Right forelimb (tissue), 1 donor: ENCODE data around the gene RABEP2.
"Not testable (repeated sequence)": the region's sequence is repeated elsewhere in the genome, so short reads cannot be mapped to it uniquely, and the experiment has no call there.

Experiments used
- DNase-seq: peaks from one replicate; pipeline ENCODE4 v3.0.0-alpha.2; 2018

RABEP2 gene

DNA sequence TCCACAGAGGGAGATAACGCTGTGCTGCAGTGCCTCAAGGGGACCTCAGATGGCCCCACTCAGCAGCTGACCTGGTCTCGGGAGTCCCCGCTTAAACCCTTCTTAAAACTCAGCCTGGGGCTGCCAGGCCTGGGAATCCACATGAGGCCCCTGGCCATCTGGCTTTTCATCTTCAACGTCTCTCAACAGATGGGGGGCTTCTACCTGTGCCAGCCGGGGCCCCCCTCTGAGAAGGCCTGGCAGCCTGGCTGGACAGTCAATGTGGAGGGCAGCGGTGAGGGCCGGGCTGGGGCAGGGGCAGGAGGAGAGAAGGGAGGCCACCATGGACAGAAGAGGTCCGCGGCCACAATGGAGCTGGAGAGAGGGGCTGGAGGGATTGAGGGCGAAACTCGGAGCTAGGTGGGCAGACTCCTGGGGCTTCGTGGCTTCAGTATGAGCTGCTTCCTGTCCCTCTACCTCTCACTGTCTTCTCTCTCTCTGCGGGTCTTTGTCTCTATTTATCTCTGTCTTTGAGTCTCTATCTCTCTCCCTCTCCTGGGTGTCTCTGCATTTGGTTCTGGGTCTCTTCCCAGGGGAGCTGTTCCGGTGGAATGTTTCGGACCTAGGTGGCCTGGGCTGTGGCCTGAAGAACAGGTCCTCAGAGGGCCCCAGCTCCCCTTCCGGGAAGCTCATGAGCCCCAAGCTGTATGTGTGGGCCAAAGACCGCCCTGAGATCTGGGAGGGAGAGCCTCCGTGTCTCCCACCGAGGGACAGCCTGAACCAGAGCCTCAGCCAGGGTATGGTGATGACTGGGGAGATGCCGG lies 7.5 kb upstream of the RABEP2 start:
- no peak for DNase-seq

DNA sequence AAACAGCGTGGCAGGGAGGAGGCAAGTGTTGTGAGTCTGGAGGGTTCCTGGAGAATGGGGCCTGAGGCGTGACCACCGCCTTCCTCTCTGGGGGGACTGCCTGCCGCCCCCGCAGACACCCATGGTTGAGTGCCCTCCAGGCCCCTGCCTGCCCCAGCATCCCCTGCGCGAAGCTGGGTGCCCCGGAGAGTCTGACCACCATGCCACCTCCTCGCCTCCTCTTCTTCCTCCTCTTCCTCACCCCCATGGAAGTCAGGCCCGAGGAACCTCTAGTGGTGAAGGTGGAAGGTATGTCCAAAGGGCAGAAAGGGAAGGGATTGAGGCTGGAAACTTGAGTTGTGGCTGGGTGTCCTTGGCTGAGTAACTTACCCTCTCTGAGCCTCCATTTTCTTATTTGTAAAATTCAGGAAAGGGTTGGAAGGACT lies 6.8 kb upstream of the RABEP2 start, which contains the start of gene CD19:
TSS of gene CD19 (plus strand) at position 171 of the 425 bp plus-strand sequence. CDS start at position 201, 30 bp downstream.
- no peak for DNase-seq

DNA sequence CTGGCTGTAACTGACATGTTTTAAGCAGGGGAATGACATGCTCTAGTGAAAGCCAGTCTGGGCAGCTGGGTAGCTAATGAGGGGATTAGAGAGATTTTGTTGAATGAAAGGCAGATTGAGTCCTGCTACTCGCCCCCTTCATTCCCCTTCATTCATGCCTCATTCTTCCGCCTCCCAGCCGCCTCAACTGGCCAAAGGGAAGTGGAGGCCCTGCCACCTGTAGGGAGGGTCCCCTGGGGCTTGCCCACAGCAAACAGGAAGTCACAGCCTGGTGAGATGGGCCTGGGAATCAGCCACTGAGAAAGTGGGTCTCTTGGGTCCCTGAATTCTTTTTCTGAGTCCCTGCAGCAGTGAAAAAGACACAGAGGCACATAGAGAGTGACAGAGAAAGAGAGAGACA lies 5.6 kb upstream of the RABEP2 start:
- DNase-seq = no peak

DNA sequence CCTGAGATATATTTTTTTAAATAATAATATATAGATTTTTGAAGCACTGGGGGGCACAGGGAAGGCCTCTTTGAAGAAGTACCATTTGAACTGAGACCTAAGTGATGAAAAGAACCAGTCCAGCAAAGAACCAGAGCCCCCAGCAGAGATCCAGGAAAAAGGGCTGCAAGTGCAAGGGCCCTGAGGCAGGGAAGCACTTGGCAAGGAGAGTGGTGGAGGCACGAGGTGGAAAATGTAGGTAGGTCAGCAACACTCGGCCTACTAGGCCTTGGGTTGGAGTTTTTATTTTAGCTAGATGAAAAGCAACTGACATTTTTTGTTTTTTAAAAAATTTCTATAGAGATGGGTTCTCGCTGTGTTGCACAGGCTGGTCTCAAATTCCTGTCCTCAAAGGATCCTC lies 5.2 kb upstream of the RABEP2 start:
- DNase-seq = no peak

DNA sequence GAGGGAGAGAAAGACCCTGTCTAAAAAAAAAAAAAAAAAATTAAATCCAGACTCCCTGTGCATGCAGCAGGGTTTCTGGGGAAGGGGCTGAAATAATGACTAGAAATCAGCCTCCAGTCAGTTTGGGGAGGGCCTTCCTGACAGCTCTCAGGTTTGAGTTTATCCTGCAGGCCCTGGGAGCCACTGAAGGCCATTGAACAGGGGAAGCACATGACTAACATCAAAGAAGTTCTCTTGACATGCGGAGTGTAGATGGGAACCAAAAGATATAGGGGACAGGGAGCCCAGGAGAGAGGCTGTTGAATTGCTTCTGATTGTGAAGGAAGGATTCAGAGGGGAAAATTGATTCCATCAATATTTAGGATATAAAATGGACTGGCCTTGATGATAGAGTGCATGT lies 2.8 kb upstream of the RABEP2 start:
- no peak for DNase-seq

DNA sequence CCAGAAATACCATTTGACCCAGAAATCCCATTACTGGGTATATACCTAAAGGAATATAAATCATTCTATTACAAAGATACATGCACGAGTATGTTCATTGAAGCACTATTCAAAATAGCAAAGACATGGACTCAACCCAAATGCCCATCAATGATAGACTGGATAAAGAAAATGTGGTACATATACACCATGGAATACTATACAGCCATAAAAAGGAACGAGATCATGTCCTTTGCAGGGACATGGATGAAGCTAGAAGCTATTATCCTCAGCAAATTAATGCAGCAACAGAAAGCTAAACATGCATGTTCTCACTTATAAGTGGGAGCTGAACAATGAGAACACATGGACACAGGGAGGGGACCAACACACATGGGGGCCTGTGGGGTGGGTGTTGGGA lies 1.2 kb upstream of the RABEP2 start:
- DNase-seq = not testable (repeated sequence)

DNA sequence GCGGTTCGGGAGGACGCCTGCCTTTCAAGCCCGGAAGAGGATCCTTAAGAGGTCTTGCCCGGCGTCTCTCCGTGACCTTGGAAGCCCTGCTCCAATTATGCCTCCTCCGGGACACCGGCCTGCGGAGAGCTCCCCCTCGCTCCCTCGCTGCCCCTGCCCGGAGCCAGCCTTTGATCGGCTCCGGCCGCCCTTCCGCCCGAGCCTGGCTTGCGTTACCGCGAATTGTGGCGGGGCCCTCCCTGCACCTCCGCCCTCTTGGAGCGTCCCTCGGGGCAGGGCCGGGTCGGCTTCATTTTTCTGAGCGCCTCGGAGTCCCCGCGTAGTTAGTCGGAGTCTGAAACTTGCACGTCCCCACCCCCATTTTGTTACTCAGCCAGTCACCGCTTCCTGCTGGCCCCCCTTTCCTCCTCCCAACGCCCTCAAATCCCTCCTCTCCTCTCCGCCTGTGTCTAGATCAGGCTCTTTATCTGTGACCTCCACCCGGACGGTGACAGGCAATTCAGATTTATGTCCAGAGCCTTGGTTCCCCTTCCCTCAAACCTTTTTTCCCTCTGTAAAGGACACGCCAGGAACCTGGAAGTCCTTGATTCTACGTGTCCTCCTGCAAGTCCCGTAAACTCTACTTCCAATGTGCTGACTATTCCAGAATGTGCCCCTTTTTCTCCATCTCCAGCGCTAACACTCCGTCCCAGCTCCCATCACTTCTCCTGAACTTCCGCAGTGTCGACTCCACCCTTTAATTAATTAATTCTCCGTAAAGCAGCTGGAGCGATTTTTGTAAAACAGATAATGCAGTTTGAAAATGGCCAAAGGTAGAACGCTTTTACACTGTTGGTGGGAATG lies 569 bp upstream of the RABEP2 start:
- DNase-seq = no peak

DNA sequence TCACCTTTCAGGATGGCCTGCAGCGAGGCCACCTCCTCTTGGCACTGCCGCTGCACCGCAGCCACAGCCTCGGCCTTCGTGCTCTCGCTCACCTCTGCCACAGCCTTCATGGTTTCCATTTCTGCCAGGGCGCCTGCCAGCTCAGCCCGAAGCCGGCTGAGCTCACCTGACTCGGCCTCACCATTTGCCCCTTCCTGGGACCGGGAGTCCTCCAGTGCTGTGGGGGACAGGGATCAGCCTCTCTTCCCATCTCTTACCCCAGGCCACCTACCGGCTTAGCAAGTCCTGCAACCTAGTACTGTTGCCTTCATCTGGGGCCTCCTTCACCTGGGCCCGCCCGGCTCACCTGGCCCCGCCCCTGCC lies 658 bp downstream of the RABEP2 start:
- DNase-seq = no peak

DNA sequence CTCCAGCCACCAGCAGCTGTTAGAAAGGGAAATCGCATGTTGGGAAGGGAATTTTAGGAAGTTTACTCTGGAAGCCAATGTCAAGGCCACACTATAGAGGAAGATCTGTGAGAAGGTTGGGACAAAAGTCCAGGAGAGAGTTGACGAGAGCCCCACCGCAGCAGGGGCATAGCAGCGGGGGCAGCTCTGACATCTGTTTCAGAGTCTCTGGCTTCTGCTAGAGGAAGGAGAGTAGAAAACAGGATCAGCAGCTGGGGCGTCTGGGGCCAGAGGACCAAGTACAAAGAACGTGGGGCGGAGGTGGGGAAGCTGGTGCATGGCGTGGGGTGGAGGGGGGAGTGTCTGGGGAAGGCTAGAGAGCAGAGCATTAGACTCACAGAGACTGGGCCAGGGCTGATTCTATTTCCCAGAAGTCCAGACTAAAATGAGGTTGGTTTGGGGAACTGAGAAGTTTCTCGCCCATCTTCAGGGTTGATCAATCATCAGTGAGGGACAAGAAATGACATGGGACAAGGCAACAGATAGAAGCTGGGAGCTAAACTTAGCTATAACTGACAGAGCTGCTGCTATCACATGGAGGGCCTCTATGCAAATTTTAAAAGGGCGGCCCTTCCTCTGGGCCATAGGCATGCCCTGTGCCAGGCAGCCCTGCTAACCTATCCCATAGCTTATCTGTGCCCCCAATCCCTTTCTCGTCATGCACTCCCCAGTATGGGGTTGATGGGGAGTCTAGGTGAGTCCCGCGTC lies 1.2 kb downstream of the RABEP2 start:
- DNase-seq = no peak

DNA sequence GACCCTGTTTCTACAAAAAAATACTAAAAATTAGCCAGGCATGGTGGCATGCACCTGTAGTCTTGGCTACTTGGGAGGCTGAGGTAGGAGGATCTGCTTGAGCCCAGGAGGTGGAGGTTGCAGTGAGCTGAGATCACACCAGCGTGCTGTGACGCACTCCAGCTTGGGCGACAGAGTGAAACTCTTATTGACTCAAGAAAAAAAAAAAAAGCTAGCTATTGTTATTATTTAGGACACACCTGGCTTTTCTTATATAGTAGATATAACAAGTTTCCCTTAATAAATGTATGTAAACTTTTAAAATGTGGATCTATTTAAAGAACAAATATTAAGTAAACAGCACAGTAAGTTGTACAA lies 1.8 kb downstream of the RABEP2 start:
- DNase-seq = no peak

DNA sequence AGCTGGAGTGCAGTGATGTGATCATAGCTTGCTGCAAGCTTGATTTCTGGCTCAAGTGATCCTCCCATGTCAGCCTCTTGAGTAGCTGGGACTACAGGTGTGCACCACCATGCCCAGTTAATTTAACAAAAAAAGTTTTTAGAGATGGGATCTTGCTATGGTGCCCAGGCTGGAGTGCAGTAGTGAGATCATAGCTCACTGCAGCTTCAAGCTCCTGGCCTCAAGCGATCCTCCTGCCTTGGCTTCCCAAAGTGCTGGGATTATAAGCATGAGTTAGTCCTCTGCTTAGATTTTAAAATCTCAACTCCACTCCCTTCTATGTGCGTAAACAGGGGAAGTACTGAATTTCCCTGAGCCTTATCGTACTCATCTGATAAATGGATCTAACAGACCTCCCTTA lies 6.3 kb downstream of the RABEP2 start:
- no peak for DNase-seq

DNA sequence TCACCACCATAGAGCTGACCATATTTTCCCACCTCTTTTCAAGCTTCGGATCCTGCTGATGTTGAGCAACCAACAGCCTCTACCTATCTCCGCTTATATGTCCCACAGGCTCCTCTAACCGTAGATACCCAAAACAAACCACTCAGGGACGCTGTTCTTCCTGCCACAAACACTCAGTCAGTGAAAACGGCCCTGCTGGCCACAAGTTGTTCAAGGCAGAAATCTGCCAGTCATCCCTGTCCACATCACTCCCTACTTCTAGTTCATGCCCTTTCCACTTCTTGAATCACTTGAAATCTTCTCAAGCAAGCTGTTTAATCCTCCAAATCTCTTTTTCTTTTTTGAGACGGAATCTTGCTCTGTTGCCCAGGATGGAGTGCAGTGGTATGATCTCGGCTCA lies 7.9 kb downstream of the RABEP2 start:
- DNase-seq = no peak

DNA sequence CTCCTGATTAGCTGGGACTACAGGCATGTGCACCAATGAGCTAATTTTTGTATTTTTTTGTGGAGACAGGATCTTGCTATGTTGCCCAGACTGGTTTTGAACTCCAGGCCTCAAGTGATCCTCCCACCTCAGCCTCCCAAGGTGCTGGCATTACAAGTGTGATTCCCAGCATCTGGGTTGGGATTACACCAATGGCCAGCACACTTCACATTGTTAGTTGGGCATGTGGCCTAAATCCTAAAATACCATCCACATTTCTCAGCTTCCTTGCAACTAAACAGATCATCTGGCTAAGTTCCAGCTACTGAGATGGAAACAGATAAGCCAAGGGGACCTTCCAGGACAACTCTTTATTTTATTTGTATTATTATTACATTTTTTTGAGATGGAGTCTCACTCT lies 9.9 kb downstream of the RABEP2 start:
- DNase-seq = no peak

DNA sequence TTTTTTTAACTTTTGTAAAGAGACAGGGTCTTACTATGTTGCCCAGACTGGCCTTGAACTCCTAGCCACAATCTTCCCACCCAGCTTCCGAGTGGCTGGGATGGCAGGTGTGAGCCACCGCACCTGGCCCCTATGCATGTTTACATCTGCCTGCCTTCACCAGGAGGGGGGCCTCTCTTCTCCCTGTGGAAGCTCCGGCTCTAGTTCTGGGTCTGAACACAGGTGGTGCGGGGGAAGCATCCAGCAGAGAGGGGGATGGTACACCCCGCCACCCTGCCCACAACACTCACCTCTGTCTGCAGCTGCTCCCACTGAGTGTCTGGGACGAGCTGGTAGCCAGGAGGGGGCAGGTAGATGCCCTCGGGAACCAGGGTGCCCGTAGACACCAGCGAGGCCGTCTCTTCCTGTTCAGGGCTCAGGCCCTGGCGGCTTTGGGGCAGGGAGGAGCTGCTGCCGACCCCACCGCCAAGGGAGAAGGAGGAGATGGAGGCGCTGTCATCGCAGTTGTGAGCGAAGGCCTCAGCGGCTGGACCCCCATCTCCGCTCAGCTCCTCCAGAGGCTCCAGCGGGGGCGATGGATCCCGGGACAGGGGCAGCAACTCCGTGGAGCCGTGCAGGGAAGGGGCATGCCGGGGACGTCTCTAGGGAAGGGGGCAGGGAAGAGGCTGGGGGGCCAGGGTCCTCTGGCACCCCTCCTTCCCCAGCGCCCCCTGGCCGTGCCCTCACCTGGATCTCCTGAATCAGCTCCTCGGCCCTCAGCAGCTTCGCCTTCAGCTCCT lies 10.9 kb downstream of the RABEP2 start:
- DNase-seq = no peak

DNA sequence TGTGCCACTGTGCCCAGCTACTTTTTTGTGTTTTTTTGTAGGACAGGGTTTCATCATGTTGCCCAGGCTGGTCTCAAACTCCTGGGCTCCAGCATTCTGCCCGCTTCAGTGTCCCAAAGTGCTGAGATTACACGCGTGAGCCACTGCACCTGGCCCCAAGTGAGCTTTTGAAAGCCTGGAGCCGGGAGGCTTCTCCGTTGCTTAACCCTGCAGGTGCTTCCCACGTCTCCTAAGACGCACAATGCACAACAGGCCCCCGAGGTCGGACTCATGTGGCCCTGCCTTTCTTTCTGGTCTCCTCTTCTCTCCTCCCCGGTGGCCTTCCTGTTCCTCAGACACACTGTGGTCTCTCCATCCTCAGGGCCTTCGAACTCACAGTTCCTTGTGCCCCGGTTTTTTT lies 12.5 kb downstream of the RABEP2 start:
- no peak for DNase-seq

DNA sequence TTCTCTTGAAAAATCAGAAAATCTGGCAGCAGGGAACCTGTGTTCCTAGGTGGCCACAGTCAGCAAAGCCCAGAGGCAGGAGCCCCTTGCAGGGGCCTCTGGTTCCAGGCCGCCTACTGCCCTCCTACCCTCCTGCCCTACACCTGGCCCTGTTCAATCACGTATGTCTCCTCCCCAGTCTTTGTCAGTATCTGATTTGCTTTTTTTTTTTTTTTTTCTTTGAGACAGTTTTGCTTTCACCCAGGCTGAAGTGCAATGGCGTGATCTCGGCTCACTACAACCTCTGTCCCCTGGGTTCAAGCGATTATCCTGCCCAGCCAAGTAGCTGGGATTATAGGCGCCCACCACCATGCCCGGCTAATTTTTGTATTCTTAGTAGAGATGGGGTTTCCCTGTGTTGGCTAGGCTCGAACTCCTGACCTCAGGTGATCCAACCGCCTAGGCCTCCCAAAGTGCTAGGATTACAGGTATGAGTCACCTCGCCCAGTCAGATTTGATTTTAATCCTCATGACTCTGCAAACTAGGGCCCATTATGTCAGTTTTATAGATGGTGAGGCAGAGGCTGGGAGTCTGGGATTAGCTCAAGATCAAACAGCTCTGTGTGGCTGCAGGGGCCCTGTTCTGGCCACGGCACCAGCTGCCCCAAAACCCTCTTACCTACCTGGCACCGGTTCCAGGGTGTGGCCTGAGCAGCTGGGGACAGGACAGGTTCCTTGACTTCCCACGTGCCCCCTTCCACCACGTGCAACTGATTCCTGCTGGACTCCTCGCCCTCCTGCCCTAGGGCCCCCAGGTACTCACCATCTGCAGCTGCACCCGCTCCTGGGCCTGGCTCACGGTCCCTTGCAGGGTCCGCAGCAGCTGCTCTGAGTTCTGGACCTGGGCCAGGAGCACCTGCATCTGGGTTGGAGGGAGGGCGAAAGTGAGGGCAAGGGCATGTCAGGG lies 14.7 kb downstream of the RABEP2 start:
- no peak for DNase-seq

DNA sequence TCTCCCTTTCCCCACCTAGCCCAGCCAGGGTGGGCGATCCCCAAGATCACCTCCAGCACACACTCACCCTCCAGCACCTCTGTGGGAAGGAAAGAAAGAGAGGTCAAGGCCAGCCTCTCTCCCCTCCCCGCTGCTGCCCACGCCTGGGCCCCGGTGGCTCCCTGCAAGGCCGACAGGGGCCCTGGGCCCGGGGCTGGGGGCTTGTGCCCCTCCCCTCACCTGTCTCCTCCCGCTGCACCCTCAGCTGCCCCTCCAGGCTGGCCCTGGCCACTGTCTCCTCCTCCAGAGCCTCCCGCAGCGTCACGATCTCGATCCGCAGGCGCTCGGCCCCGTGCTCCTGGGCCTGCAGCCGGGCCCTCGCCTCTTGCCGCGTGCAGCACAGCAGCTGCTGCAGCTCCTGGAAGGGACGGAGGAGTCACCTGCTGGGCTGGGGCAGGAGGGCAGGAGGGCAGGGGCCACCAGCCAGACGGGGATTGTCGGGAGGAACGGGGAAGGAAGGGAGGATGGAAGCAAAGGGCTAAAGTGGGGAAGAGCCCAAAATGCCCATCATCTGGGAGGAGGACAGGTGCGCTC lies 19.2 kb downstream of the RABEP2 start:
- DNase-seq = no peak

DNA sequence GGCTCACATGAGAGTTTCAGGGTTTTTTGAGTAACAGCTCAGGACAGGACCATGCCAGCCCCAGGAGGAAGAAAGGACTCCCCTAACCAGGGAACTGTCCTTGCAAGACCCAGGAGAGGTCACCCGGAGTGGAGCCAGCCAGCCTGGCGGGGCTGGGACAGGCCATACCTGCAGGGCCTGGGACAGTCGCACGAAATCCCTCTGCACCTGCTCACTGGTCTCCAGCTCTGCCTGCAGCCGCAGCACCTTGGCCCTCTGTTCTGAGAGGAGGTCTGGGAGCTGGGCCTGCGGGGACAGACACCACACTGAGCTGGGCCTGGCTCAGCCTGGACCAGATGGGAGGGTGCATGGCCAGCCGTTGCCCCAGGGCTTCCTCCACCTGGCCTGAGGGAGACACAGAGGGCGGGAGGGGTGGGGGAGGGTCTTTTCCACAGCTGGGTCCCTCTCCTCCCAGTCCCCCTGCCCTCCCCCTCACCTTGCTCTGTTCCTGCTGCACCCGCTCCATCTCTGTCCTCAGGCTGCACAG lies 19.7 kb downstream of the RABEP2 start:
- DNase-seq = no peak

DNA sequence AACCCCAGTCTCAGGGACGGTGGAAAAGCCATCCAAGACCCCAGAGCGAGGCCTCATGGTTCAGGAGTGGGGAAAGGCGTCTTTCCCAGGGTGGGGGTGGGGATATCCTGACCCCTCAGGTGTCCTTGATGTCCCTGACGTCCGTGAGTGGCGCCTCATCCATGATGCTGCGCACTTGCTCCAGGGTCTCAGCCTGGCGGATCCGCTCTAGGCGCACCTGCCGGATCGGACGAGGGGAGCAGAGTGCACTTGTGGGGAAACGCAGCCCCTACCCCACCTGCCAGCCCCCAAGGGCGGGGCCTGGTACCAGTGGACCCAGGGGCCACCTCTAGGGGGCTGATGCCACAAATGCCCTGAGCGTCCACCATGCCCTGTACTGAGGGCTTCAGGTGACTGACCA lies 20.2 kb downstream of the RABEP2 start:
- no peak for DNase-seq

DNA sequence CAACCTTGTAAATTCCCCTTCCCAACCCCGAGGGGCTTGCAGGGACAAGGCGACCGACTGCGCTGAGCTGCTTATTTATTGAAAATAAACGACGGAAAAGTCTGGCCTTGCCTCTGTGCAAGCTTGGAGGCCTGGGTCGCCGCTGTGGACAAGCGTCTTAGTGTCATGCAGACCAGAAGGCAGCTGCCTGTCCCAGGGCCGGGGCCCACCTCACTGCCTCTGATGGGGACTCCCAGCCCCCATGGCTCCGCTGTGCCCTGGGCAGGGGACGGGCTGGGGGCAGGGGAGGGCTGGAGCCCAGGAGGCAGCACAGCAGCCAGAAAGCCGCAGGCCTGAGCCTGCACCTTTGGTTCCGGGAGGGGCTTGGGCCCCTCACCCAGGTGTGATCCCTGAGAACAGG lies 20.7 kb downstream of the RABEP2 start:
- DNase-seq = no peak
